Measurements from ENCODE around the gene RGS13.
A peak's percentile ranks its signal among the peaks of the same experiment; 100 is the strongest.

Gene RGS13

DNA sequence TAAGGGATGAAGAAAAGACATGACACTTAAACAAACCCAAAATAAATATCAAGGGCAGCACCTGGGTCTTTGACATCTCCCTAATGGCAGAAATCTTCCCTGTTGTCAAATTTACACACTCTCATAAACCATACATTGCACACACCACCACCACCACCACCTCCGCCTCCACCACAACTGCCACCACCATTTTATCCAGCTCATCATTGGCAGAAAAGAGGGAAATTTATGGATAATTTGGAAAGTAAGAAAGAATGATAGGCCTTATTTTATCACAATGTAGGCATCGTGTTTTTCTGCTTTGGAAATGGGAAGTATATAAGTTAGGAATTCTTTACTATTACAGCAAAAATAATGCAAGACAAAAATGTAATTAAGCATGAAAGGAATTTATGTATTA is 27.3 kb upstream of the RGS13 start:
- TF ChIP-seq ZFX (IDR thresholded peaks at IDR 0.05; ENCODE audit: borderline replicate concordance) (no peak), CTCF (IDR thresholded peaks at IDR 0.05) (no peak)
- peak overlapping the region; percentile 9; the same call in 1 of the 2 replicates for H3K27ac ChIP-seq

DNA sequence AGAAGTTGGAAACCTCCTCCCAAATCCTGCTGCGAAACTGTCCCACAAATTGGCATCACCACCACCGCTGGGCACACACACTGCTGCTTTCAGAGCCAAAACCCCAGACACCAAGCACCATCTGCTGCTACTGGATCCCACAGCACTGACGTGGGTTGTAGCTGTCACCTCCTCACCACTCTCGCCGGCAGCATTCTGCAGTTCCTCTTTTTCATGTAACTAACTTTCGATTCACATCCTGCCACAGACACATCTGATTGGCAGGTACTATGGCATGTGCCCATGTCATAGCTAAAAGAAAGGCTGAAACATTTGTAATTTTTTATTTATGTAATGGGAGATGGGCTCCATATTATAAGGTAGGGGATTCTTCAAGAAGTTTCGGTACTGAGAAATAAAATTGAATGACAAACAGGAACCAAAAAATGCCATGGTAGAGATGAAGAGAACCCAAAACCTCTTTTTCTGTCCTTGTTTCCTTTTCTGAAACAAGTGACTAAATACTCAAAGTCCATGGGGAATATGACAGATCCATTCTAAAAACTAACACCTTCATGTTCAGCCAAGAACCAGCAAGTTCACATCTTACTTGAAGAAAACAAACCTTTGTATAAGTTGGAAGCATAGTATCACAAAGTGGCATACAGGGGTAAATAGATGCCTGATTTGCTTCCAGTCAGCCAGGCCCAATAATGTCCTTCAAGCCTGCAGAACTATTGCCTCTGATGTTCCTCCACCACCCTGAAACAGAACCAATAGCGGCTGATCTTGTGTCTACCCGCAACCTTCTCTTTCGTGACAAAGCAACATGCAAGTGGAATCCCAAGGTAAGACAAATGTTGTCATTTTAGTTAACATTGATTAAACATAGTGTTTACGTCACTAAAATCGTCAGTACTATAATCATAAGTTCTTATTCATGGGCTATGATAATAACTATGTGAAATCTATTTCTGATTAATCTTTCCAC is 26.6 kb upstream of the RGS13 start:
- no peak for TF ChIP-seq ZFX (IDR thresholded peaks at IDR 0.05; ENCODE audit: borderline replicate concordance)
- no peak for TF ChIP-seq CTCF (IDR thresholded peaks at IDR 0.05)
- peak overlapping the region; percentile 9; the same call in 1 of the 2 replicates for H3K27ac ChIP-seq

GRCh38 chr1:192610112-192610889 is 25.6 kb upstream of the RGS13 start:
- H3K27ac ChIP-seq = peak overlapping the region; percentile 12; the same call in 1 of the 2 replicates
- TF ChIP-seq CTCF (IDR thresholded peaks at IDR 0.05) = peak; percentile 83
- TF ChIP-seq ZFX (IDR thresholded peaks at IDR 0.05; ENCODE audit: borderline replicate concordance) = no peak

DNA sequence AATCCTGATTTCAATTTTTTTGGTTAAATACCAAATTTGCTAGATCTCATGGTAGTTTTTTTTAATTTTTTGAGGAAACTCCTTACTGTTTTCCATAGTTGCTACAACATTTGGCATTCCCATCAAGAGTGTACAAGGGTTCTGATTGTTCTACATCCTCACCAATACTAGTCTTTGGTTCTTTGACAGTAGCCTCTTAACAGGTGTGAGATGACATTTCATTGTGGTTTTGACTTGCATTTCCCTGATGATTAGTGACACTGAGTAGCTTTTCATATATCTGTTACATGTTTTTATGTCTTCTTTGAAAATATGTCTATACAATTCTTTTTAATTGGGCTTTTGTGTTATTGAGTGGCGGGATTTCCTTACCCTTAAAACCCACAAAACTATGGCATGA is 20.9 kb upstream of the RGS13 start:
- no peak overlapping the region for H3K27ac ChIP-seq
- TF ChIP-seq CTCF (IDR thresholded peaks at IDR 0.05) = no peak
- TF ChIP-seq ZFX (IDR thresholded peaks at IDR 0.05; ENCODE audit: borderline replicate concordance) = no peak

- H3K27ac ChIP-seq = no peak overlapping the region
- TF ChIP-seq ZFX (IDR thresholded peaks at IDR 0.05; ENCODE audit: borderline replicate concordance) (no peak), CTCF (IDR thresholded peaks at IDR 0.05) (no peak)
Observed at GRCh38 chr1:192620071-192620635, 15.8 kb upstream of the RGS13 start.

GRCh38 chr1:192626366-192627179 is 9.4 kb upstream of the RGS13 start:
- no peak overlapping the region; the same call in 1 of the 2 replicates for H3K27ac ChIP-seq

More at GRCh38 chr1:192626366-192627179, 9.4 kb upstream of the RGS13 start:
- TF ChIP-seq ZFX (IDR thresholded peaks at IDR 0.05; ENCODE audit: borderline replicate concordance) (no peak), CTCF (IDR thresholded peaks at IDR 0.05) (no peak)

Measured in 22Rv1 (cell line).